Measurements from ENCODE around the gene COL25A1.

GRCh38 chr4:108851366-108851765, 451.1 kb downstream of the COL25A1 start:
- TF ChIP-seq, protein P1, sequence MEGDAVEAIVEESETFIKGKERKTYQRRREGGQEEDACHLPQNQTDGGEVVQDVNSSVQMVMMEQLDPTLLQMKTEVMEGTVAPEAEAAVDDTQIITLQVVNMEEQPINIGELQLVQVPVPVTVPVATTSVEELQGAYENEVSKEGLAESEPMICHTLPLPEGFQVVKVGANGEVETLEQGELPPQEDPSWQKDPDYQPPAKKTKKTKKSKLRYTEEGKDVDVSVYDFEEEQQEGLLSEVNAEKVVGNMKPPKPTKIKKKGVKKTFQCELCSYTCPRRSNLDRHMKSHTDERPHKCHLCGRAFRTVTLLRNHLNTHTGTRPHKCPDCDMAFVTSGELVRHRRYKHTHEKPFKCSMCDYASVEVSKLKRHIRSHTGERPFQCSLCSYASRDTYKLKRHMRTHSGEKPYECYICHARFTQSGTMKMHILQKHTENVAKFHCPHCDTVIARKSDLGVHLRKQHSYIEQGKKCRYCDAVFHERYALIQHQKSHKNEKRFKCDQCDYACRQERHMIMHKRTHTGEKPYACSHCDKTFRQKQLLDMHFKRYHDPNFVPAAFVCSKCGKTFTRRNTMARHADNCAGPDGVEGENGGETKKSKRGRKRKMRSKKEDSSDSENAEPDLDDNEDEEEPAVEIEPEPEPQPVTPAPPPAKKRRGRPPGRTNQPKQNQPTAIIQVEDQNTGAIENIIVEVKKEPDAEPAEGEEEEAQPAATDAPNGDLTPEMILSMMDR (IDR thresholded peaks at IDR 0.05): no peak
- no peak for TF ChIP-seq POLR2A (IDR thresholded peaks at IDR 0.05)

All from heart left ventricle (tissue), 13 donors.